SK-N-MC (cell line): Measurements from ENCODE around the gene B9D1.

Experiments
- EZH2 ChIP-seq: fragments of 200-600 bp; sonication (generic); IDR thresholded peaks from one replicate; pipeline ENCODE4 v1.6.1; 2017; ENCODE audit warnings: antibody characterized with exemption
- POLR2AphosphoS5 ChIP-seq: IDR thresholded peaks from 2 replicates; pipeline ENCODE4 v1.6.1; 2012; ENCODE audit warnings: mild to moderate bottlenecking, low read depth, low read length, borderline replicate concordance

GRCh38 chr17:19386051-19386929 lies 23.8 kb upstream of the B9D1 start:
- no peak for TF ChIP-seq EZH2
- no peak for TF ChIP-seq POLR2AphosphoS5
